Stomach (tissue), 4 donors: ENCODE results near the gene FCN3.

Source experiments
- EP300 ChIP-seq: sonication (generic); formaldehyde crosslinking; IDR thresholded peaks from one replicate; pipeline ENCODE4 v1.6.1; 2017; ENCODE audit warnings: antibody characterized with exemption
- POLR2A ChIP-seq, 4 donors: fragments of 450-650 bp; IDR thresholded peaks; one replicate each; pipeline ENCODE4 v1.6.1; 2016; ENCODE audit warnings: antibody characterized with exemption in 4 of 4, control low read depth in 2 of 4, mild to moderate bottlenecking in 1 of 4, moderate library complexity in 1 of 4
- POLR2AphosphoS5 ChIP-seq, 3 donors: sonication (generic); formaldehyde crosslinking; IDR thresholded peaks; one replicate each; pipeline ENCODE4 v1.6.1; 2016; ENCODE audit warnings: antibody characterized with exemption in 3 of 3
- TF ChIP-seq, protein P1 (sequence below), 7 experiments: fragments of 450-650 bp in 4 of 7; fragments of 200-600 bp in 3 of 7; sonication (generic) in 3 of 7; IDR thresholded peaks; one replicate each; pipeline ENCODE4 v1.5.1; 2016 to 2019; ENCODE audit warnings: antibody characterized with exemption in 7 of 7, control low read depth in 2 of 7, mild to moderate bottlenecking in 1 of 7

DNA sequence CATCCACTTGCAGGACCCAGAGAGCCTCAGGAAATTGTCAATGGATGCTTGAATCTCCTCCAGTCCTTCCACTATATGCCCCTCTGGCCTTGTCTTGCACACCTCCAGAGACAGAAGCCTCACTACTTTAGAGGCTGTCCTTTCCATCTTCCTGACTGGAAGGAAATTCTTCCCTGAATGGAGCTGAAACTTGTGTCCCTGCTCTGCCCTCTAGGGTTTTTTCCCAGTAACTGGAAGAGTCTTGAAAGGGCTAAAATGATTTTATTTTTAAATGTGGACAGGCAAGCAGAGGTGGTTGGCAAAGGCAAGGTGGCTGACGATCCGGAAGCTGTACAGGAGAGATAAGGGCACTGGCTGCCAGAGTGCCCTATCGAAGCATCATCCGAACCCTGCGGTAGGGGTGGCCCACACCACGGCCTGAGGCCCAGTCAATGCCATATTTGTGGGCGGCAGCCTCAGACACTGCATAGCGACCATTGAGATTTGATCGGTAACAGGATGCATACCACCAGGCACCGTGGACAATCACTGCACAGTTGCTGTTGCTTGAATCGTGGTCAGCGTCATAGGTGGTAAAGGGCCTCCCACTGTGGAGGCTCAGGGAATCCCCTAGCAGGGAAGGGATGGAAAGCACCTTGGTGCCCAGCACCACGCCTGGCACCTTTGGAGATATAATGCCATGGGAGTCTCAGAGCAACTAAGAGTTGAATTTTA is 5.6 kb downstream of the FCN3 start:
- TF ChIP-seq EP300, result no peak
- TF ChIP-seq, protein P1, sequence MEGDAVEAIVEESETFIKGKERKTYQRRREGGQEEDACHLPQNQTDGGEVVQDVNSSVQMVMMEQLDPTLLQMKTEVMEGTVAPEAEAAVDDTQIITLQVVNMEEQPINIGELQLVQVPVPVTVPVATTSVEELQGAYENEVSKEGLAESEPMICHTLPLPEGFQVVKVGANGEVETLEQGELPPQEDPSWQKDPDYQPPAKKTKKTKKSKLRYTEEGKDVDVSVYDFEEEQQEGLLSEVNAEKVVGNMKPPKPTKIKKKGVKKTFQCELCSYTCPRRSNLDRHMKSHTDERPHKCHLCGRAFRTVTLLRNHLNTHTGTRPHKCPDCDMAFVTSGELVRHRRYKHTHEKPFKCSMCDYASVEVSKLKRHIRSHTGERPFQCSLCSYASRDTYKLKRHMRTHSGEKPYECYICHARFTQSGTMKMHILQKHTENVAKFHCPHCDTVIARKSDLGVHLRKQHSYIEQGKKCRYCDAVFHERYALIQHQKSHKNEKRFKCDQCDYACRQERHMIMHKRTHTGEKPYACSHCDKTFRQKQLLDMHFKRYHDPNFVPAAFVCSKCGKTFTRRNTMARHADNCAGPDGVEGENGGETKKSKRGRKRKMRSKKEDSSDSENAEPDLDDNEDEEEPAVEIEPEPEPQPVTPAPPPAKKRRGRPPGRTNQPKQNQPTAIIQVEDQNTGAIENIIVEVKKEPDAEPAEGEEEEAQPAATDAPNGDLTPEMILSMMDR (IDR thresholded peaks at IDR 0.05), result no peak
- TF ChIP-seq POLR2A (IDR thresholded peaks at IDR 0.05), result no peak
- no peak for TF ChIP-seq POLR2AphosphoS5 (IDR thresholded peaks at IDR 0.05)
